Adrenal gland (tissue), 5 donors: ENCODE results near the gene ASCC1.

Source experiments
- CTCF ChIP-seq, 6 experiments: fragments of 450-650 bp in 4 of 6; fragments of 200-600 bp in 2 of 6; sonication (generic) in 1 of 6; IDR thresholded peaks; 1 replicate in 5 of 6; 2 replicates in 1 of 6; pipeline versions ENCODE4 v1.5.1 to v1.8.0; 2016 to 2021; ENCODE audit warnings: antibody characterized with exemption in 6 of 6, mild to moderate bottlenecking in 2 of 6, moderate library complexity in 1 of 6
- POLR2A ChIP-seq, 2 donors: fragments of 450-650 bp; IDR thresholded peaks; one replicate each; pipeline ENCODE4 v1.6.1; 2017; ENCODE audit warnings: antibody characterized with exemption in 2 of 2, mild to moderate bottlenecking in 2 of 2, moderate library complexity in 1 of 2
- donor health status: DM: no; HTN: no; CAD: no.

GRCh38 chr10:72171175-72171630 lies 44.9 kb downstream of the ASCC1 start:
- TF ChIP-seq CTCF (IDR thresholded peaks at IDR 0.05) (no peak), POLR2A (IDR thresholded peaks at IDR 0.05) (no peak)
